GM21528 (cell line): ENCODE data around the gene CENPO.

Experiments
- ATAC-seq: cut with Tn5 transposase; IDR thresholded peaks from one replicate; pipeline ENCODE4 v1.9.1; 2021; ENCODE audit warnings: mild to moderate bottlenecking, moderate library complexity; ENCODE audit not compliant: unreplicated experiment, low FRiP score

CENPO gene

GRCh38 chr2:24853996-24854395 lies 60.8 kb downstream of the CENPO start:
- no peak for ATAC-seq

GRCh38 chr2:24855022-24855622 lies 61.9 kb downstream of the CENPO start:
- no peak for ATAC-seq

GRCh38 chr2:24855726-24856125 lies 62.5 kb downstream of the CENPO start:
- ATAC-seq = no peak

- no peak for ATAC-seq
Observed at GRCh38 chr2:24856791-24857211, 63.6 kb downstream of the CENPO start.

GRCh38 chr2:24857746-24858145 lies 64.5 kb downstream of the CENPO start:
- ATAC-seq = no peak

- no peak for ATAC-seq
Observed at GRCh38 chr2:24858996-24859395, 65.8 kb downstream of the CENPO start.

- no peak for ATAC-seq
Observed at GRCh38 chr2:24859968-24860600, 66.9 kb downstream of the CENPO start.

GRCh38 chr2:24860631-24861030 lies 67.4 kb downstream of the CENPO start:
- no peak for ATAC-seq

GRCh38 chr2:24861500-24861899 lies 68.3 kb downstream of the CENPO start:
- ATAC-seq = no peak

GRCh38 chr2:24863641-24864040 lies 70.4 kb downstream of the CENPO start:
- no peak for ATAC-seq

GRCh38 chr2:24866946-24867345 lies 73.7 kb downstream of the CENPO start:
- ATAC-seq = no peak

GRCh38 chr2:24870440-24870839 lies 77.2 kb downstream of the CENPO start:
- no peak for ATAC-seq

GRCh38 chr2:24870891-24871705 lies 77.9 kb downstream of the CENPO start:
- ATAC-seq = no peak

- no peak for ATAC-seq
Observed at GRCh38 chr2:24871852-24872333, 78.7 kb downstream of the CENPO start.
